CD4-positive, alpha-beta T cell treated with Interleukin-4 for 4 hours (primary cell): ENCODE data around the gene BCL11B.

Source experiments
- DNase-seq: peaks from one replicate; pipeline ENCODE4 v3.0.0-alpha.2; 2020

BCL11B gene

GRCh38 chr14:99177046-99177655 lies 94.8 kb downstream of the BCL11B start:
- DNase-seq, result no peak

- DNase-seq, result no peak
These were observed 95.6 kb downstream of the BCL11B start for GRCh38 chr14:99176156-99176945.

- no peak for DNase-seq
These were observed 96.5 kb downstream of the BCL11B start for GRCh38 chr14:99175331-99176155.

GRCh38 chr14:99174770-99175319 lies 97.2 kb downstream of the BCL11B start:
- DNase-seq, result no peak

- DNase-seq, result no peak
These were observed 97.8 kb downstream of the BCL11B start for GRCh38 chr14:99174081-99174769.

- DNase-seq, result no peak
These were observed 98.5 kb downstream of the BCL11B start for GRCh38 chr14:99173506-99173905.

- no peak for DNase-seq
These were observed 98.9 kb downstream of the BCL11B start for GRCh38 chr14:99173086-99173485.

GRCh38 chr14:99171396-99171795 lies 100.6 kb downstream of the BCL11B start:
- no peak for DNase-seq

GRCh38 chr14:99169776-99170356 lies 102.1 kb downstream of the BCL11B start:
- DNase-seq, result no peak

GRCh38 chr14:99168330-99168729 lies 103.7 kb downstream of the BCL11B start:
- DNase-seq, result no peak

- no peak for DNase-seq
These were observed 105.5 kb downstream of the BCL11B start for GRCh38 chr14:99166506-99166905.

GRCh38 chr14:99164712-99165111 lies 107.3 kb downstream of the BCL11B start:
- DNase-seq, result no peak

GRCh38 chr14:99163446-99163845 lies 108.6 kb downstream of the BCL11B start:
- no peak for DNase-seq

GRCh38 chr14:99159341-99160340 lies 112.4 kb downstream of the BCL11B start:
- no peak for DNase-seq

- DNase-seq, result no peak
These were observed 113.3 kb downstream of the BCL11B start for GRCh38 chr14:99158646-99159165.

GRCh38 chr14:99158150-99158549 lies 113.8 kb downstream of the BCL11B start:
- DNase-seq, result no peak

- no peak for DNase-seq
These were observed 114.3 kb downstream of the BCL11B start for GRCh38 chr14:99157676-99158075.

GRCh38 chr14:99157246-99157645 lies 114.8 kb downstream of the BCL11B start:
- no peak for DNase-seq

GRCh38 chr14:99156814-99157213 lies 115.2 kb downstream of the BCL11B start:
- DNase-seq, result no peak

GRCh38 chr14:99156090-99156425 lies 115.9 kb downstream of the BCL11B start:
- DNase-seq, result no peak
